Activated CD8-positive, alpha-beta memory T cell treated with anti-CD3 and anti-CD28 coated beads, Interleukin-2, amount 50 U/mL, for 1 hour (primary cell): Measurements from ENCODE around the gene KRTAP3-1.
"Not testable (repeated sequence)": the region's sequence is repeated elsewhere in the genome, so short reads cannot be mapped to it uniquely, and the experiment has no call there.

ENCODE experiments used
- DNase-seq: peaks from one replicate; pipeline ENCODE4 v3.0.0-alpha.2; 2020; ENCODE audit errors: extremely low read depth

The KRTAP3-1 gene

DNA sequence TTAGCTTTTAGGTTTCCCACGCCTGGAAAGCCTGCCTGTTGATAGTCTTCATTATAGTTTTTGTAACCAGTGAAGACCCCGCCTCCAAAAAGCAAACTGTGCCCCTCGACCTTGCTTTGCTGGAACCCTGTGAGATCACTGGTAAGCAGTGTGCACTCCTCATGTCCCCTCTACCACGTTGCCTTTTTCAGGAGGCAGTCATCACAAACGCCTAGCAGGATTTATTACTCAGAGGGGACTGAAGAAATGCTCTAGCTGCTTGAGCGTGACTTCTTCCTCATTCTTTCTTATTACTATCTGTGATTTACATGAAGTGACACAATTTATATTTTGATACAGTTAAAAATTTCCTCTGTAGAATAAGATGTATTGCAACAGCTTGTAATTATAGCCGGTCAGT lies 6.5 kb upstream of the KRTAP3-1 start:
- no peak for DNase-seq

- DNase-seq, result no peak
These were observed 4.7 kb upstream of the KRTAP3-1 start for GRCh38 chr17:41013606-41014005.

- no peak for DNase-seq
These were observed 4.3 kb upstream of the KRTAP3-1 start for GRCh38 chr17:41013181-41013580.

- no peak for DNase-seq
These were observed 3.6 kb upstream of the KRTAP3-1 start for GRCh38 chr17:41012326-41013120.

GRCh38 chr17:41010441-41010840 lies 1.5 kb upstream of the KRTAP3-1 start:
- no peak for DNase-seq

DNA sequence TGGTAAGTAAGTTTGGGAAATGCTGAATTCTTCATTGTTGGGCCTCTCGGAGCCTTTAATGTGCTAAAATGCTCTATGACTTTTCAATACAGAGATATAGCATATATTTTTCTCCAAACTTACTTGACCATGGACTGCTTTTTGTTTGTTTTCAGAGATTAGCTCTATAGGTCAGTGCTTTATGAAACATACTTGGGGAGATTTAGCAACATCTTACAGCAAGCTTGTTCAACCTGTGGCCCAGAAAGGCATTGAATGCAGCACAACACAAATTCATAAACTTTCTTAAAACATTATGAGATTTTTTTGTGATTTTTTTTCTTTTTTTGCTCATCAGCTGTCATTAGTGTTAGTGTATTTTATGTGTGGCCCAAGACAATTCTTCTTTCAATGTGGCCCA lies 1.0 kb upstream of the KRTAP3-1 start:
- DNase-seq, result no peak

DNA sequence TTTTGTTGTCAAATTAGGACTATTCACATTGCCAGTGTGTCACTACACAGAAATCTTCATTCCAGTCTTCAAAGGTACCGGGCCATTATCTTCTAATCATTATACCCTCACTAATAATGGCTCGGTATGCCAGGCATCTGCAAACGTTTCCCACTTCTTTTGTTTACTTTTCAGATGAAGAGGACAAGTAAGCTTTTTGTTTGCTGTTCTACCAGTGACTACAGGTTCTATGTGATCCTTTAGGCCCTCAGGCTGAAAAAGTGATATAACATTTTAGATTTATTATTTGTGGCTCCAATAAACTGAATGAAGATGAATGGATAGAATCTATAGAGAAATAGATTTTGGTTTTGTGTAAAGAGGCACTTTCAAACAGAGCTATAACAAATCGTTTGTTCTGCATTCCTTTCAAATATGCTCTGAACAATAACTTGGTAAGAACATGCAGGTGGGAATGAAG lies 403 bp upstream of the KRTAP3-1 start:
- no peak for DNase-seq

DNA sequence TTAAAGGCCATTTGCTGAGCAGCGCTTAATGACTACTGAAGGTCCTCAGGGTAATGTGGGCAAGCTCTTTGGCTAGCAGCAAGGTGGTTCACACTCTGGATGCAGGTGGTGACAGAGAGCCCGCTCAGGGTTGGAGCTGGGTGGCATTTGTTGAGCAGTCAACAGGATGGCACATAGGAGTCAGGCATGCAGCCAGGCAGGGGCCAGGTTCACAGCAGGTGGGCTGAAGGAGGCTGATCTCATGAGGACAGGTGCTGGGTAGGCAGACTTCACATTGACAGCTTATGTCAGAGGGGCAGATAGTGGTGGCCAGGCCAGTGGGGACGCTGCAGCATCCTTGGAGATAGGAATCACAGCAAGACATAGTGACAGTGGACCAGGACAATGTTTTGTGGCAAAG lies 4.5 kb downstream of the KRTAP3-1 start:
- DNase-seq, result no peak

DNA sequence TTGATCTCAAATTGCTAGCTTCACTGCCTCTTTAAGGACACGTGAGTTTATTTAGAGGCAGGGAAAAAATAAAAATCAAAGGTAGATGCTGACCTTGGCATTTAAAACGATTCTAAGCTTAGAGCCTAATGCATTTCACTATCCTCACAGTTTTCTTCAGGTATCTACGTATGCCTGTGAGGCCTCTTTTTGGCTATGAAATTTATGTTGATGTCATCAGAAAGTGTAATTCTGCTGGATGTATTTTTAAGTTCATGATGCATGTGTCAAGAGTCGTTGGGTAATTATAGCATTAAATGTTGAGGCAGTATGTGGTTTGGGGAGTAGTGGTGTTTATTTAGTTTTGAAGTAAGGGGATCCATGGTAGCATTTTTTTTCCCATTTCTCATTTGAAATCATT lies 5.0 kb downstream of the KRTAP3-1 start:
- no peak for DNase-seq

DNA sequence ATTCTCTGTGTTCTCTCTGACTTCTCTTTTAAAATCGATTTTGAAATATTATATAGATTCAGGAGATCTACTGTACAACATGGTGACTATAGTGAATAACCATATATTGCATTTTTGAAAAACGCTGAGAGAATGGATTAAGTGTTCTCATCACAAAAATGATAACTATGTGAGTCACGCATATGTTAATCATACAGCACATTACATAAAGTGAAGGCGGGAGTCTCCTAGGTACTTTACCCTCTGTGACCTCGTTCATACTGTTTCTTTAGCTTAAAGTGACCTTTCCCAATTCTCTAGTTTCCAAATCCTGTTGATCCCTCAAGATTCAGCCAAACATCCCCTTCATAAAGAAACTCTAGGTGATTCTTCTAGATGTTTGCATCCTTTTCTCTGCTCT lies 6.1 kb downstream of the KRTAP3-1 start:
- no peak for DNase-seq

DNA sequence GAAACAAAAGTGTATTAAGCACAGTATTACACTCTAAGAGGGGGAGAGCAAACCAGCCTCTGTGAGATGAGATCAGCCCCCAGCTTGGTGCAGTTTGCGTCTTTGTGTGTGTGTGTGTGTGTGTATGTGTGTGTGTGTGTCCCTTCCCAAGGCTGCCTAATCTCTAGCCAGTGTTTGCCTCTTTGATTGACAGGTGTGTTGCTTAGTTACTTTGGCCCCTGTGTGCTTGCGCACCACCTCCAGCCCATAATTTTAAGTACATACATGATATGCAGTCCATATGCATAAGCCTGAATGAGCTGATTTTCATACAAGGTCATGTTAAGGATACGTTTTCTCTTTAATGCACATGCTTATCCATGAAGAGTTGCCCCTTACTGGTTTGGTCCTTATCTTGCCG lies 7.1 kb downstream of the KRTAP3-1 start:
- no peak for DNase-seq

- not testable (repeated sequence) for DNase-seq
These were observed 9.4 kb downstream of the KRTAP3-1 start, which contains the start of gene KRTAP3-2 for GRCh38 chr17:40999563-40999962. Gene KRTAP3-2 (minus strand): TSS chr17:40999906. CDS start chr17:40999853, 53 bp downstream.

DNA sequence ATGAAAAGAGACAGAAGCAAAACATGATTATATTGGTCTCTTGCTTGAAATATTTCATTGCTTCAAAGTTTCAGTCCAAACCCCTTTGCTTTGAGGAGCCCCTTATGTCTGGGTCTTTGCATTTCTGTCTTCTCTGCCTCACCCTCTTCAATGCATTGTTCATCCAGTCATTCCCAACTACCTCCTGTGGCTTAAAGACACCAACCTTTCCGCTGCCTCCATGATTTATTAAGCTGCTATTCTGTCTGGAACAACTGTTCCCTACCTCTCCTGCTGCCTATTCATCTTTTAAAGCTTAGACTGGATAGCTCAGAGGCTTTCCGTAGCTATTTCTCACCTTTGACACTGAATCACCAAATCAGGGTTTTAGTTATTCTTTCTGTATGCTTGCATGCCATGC lies 11.6 kb downstream of the KRTAP3-1 start:
- no peak for DNase-seq

- DNase-seq, result no peak
These were observed 12.1 kb downstream of the KRTAP3-1 start for GRCh38 chr17:40996829-40997228.

DNA sequence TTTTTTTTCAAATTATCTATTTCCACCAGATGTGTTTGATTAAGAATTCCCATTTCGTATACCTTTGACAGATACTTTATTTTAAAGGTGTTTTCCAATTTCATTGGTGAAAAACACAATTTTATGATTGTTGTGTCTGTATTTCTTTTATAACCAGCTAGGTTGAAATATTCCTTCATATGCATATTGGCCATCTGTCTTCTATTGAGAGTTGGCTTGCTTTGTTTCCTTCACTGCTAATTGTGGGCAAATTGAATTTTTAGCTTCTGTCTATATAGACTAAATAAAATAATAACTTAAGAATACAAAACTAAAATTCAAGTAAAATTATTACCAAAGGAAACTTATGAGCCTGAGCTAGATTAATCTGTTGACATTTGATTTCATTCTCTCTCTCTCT lies 13.8 kb downstream of the KRTAP3-1 start:
- DNase-seq, result no peak

GRCh38 chr17:40993839-40994238 lies 15.1 kb downstream of the KRTAP3-1 start, which contains the start of gene KRTAP3-3:
Gene KRTAP3-3 (minus strand): TSS chr17:40994164. CDS start chr17:40994097, 67 bp downstream.
- DNase-seq, result no peak

DNA sequence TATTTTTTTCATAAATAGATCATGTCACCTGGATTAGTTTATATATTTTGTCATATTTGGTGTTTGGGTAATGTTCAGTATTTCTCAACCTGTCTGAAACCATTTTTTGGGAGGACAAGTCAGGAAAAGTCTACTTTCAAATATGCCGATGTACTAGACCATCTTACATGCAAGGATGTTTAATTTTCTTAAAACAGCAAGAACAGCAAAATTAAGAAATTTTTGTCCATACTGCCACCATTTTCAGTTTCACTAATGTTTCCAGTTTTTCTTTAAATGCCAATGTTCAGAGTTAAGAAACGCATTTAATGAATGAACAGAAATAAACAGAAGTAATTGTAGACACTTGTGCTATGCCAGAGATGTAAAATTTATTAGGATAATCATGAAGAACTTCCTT lies 15.8 kb downstream of the KRTAP3-1 start:
- DNase-seq, result no peak

- no peak for DNase-seq
These were observed 16.3 kb downstream of the KRTAP3-1 start for GRCh38 chr17:40992666-40993065.

- no peak for DNase-seq
These were observed 22.0 kb downstream of the KRTAP3-1 start for GRCh38 chr17:40986920-40987319.

- no peak for DNase-seq
These were observed 24.7 kb downstream of the KRTAP3-1 start, which contains the start of gene KRT40 for GRCh38 chr17:40984226-40984625. Gene KRT40 (minus strand): TSS chr17:40984326. CDS start chr17:40984273, 53 bp downstream.

- DNase-seq, result no peak
These were observed 27.8 kb downstream of the KRTAP3-1 start for GRCh38 chr17:40981115-40981514.

- no peak for DNase-seq
These were observed 28.3 kb downstream of the KRTAP3-1 start for GRCh38 chr17:40980596-40980995.

DNA sequence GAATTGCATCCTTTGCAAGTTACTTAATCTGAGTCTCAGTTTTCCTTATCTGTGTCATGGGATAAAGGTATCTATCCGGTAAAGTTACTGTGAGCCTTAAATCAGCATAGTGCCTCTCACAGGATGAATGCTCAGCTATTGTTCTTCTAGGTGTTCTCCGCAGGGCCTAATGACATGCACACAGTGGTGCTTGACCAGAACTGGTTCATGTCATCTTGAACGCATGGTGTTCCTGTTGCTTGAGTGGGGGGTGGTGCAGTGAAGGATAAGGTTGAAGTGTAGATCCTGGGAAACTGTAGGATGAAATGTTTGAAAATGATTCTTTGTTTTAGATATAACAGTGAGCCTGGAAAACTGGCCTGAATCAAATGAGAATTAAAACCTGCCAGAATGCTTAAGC lies 28.8 kb downstream of the KRTAP3-1 start:
- DNase-seq, result no peak
